CD4-positive, alpha-beta memory T cell (primary cell): ENCODE measurements around the gene STX8. TPM values are rescaled to one million over a fixed set of nuclear protein-coding genes. Genes with fewer than 3 reads are reported as not detected.

Experiments used
- CTCF ChIA-PET: fragments of 350-600 bp; sonication (Branson Sonifier 250); formaldehyde crosslinking; loops from one replicate; lab custom pipeline; 2021; ENCODE audit warnings: inconsistent platforms; ENCODE audit not compliant: partially characterized antibody; lab: Charles Lee
- POLR2A ChIA-PET: fragments of 350-600 bp; sonication (Branson Sonifier 250); formaldehyde crosslinking; loops from one replicate; lab custom pipeline; 2021; ENCODE audit not compliant: partially characterized antibody; lab: Charles Lee
- DNase-seq, 5 donors: peaks; one replicate each; pipeline versions ENCODE4 v3.0.0 to v3.0.0-alpha.2; 2020 to 2022; ENCODE audit warnings: mixed read lengths in 1 of 5
- H3K27ac ChIP-seq: one replicate; pipeline ENCODE4 v1.7.0; 2013; ENCODE audit warnings: low read depth, low read length
- H3K27me3 ChIP-seq: 2 replicates; pipeline ENCODE4 v1.7.0; 2013; ENCODE audit warnings: mild to moderate bottlenecking, low read length, moderate library complexity; ENCODE audit not compliant: insufficient read depth
- H3K36me3 ChIP-seq: 2 replicates; pipeline ENCODE4 v1.7.0; 2013; ENCODE audit warnings: mild to moderate bottlenecking, low read length, moderate library complexity; ENCODE audit not compliant: insufficient read depth
- H3K4me1 ChIP-seq: 2 replicates; pipeline ENCODE4 v1.7.0; 2013; ENCODE audit warnings: mild to moderate bottlenecking, low read length, moderate library complexity; ENCODE audit not compliant: insufficient read depth
- H3K4me3 ChIP-seq, 2 donors: one replicate each; pipeline ENCODE4 v1.7.0; 2013; ENCODE audit warnings: low read length in 2 of 2, mild to moderate bottlenecking in 1 of 2
- H3K9me3 ChIP-seq, 2 donors: one replicate each; pipeline ENCODE4 v1.7.0; 2013; ENCODE audit warnings: low read length in 2 of 2, control low read depth in 1 of 2; ENCODE audit not compliant: control insufficient read depth in 1 of 2
- H3K27ac Mint-ChIP-seq, 7 donors: one replicate each; pipeline ENCODE4 v1.8.0; 2020 to 2021; ENCODE audit warnings: mixed read lengths in 7 of 7, mild to moderate bottlenecking in 6 of 7, inconsistent platforms in 3 of 7, moderate library complexity in 3 of 7
- H3K27me3 Mint-ChIP-seq, 2 donors: one replicate each; pipeline ENCODE4 v1.8.0; 2020 to 2021; ENCODE audit warnings: mixed read lengths in 2 of 2
- H3K36me3 Mint-ChIP-seq, 2 donors: one replicate each; pipeline ENCODE4 v1.8.0; 2020 to 2021; ENCODE audit warnings: mixed read lengths in 2 of 2, inconsistent platforms in 1 of 2, mild to moderate bottlenecking in 1 of 2
- H3K4me1 Mint-ChIP-seq, 4 donors: one replicate each; pipeline ENCODE4 v1.8.0; 2020 to 2021; ENCODE audit warnings: mixed read lengths in 4 of 4, mild to moderate bottlenecking in 1 of 4
- H3K4me3 Mint-ChIP-seq, 8 donors: one replicate each; pipeline ENCODE4 v1.8.0; 2020 to 2021; ENCODE audit warnings: mixed read lengths in 8 of 8, mild to moderate bottlenecking in 7 of 8, moderate library complexity in 6 of 8, inconsistent platforms in 3 of 8
- H3K9me3 Mint-ChIP-seq, 8 donors: one replicate each; pipeline ENCODE4 v1.8.0; 2020 to 2021; ENCODE audit warnings: mixed read lengths in 8 of 8, mild to moderate bottlenecking in 5 of 8, inconsistent platforms in 3 of 8, moderate library complexity in 1 of 8
- intact Hi-C: fragments of 100-400 bp; cut with micrococcal nuclease; formaldehyde crosslinking; loops from one replicate; pipeline ENCODE4 v1.15.1; 2023
- polyA plus RNA-seq, 2 donors: library from polyadenylated mRNA; unstranded; fragments of 300-500 nt; fragmentation: Illumina TruSeq; gene quantifications; one replicate each; pipeline ENCODE4 v1.2.3, GENCODE V29; 2021
- total RNA-seq, 2 experiments: library from RNA; stranded (reverse); gene quantifications; one replicate each; pipeline ENCODE4 v1.2.3, GENCODE V29; 2021

Gene STX8
- total and polyA plus RNA-seq, 4 experiments from 2014 or later, result 54.2 to 206 (median 108) TPM

DNA sequence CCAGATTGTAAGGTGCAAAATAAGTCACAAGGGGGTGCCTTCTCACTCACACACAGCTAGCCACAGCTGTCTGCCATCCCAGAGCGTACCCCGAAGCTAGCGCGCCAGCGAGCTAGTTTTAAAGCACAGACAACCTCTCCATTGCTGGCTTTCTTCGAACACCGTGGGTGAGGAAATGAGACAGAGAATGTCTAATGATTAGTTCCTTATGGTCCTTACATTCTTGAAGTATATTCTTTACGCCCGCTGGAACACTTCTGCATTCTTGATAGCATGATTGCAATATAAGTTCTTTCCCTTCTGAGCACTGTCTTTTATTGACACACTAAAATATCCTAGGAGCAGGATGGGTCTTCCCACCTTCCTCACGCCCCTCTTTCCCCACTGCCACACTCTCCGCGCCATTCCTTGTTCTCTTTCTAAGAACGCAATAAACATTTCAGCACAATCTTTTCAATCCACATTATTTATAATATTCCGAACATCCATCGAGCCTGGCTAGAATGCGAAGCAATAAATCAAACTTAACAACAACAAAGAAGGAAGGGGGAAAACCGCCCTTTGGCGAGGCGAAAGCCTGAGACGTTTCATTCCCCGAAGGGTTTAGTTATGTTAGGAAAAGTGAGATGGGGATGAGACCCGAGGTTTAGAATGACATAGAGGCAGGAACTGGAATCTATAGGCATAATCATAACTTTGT, 303.0 kb downstream of the STX8 start:
- H3K4me3 Mint-ChIP-seq, result peak overlapping the region in 1 of 8 donors; percentile 4
- no peak for DNase-seq
- no peak overlapping the region for H3K27ac ChIP-seq
- POLR2A ChIA-PET, result no interaction called here
- no peaks in the 10 kb centered on the region for H3K9me3 Mint-ChIP-seq
- no peaks in the 10 kb centered on the region for H3K9me3 ChIP-seq
- no peaks in the 10 kb centered on the region for H3K27me3 ChIP-seq
- no peaks in the 10 kb centered on the region for H3K27me3 Mint-ChIP-seq
- CTCF ChIA-PET, result interaction anchor here (1.0 kb wide), 1 partner anchor 249 kb away, joined by 3 read pairs; no protein-coding TSS in a partner anchor
- H3K4me1 ChIP-seq, result no peaks in the 10 kb centered on the region
- no peaks in the 10 kb centered on the region for H3K36me3 ChIP-seq
- H3K4me3 ChIP-seq, result no peak overlapping the region
- H3K4me1 Mint-ChIP-seq, result peaks cover 0 to 9% (median 4%) of the 10 kb centered on the region in 4 donors
- peaks cover 11 to 20% of the 10 kb centered on the region in 2 donors for H3K36me3 Mint-ChIP-seq
- intact Hi-C loops, result no loop called here
- H3K27ac Mint-ChIP-seq, result no peak overlapping the region

DNA sequence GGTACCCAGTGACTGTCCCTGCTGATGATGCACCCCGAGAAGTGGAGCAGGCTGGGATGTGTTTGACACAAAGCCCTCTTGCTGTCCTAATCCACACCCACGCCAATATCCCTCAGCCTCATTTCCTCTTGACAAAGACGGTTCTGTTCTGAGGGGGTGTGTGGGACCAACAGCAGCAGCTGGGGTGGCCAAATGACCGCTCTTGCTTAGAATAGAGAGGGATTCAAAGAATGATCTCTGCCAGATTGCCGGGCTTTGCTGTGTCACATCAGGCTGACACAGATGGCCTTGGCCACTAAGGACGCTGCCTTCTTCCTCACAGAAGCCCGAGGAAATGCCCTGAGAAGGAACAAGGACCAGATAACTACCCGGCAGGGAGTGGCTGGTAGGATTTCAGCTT, 303.6 kb downstream of the STX8 start:
- POLR2A ChIA-PET, result no interaction called here
- no peak overlapping the region for H3K4me3 ChIP-seq

DNA sequence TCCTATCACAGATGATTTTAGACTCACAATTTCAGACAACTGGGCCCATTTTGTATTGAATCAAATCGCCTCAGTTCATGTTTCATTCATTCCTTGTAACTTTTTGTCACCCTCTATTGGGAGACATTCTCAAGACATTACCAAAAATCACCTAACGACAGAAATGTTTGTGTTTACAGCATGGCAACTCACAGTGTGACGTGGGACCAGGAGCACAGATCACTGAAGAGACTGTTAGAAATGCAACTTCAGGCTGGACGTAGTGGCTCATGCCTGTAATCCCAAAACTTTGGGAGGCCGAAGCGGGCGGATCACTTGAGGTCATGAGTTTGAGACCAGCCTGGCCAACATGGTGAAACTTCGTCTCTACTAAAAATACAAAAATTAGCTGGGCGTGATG, 304.7 kb downstream of the STX8 start:
- H3K27ac Mint-ChIP-seq, result no peak overlapping the region
- peaks cover 0 to 6% (median 4%) of the 10 kb centered on the region in 4 donors for H3K4me1 Mint-ChIP-seq
- Histone ChIP-seq H3K27ac (no peak overlapping the region), H3K4me1 (no peaks in the 10 kb centered on the region), H3K27me3 (no peaks in the 10 kb centered on the region), H3K4me3 (no peak overlapping the region), H3K36me3 (no peaks in the 10 kb centered on the region), H3K9me3 (no peaks in the 10 kb centered on the region)
- peaks cover 14 to 16% of the 10 kb centered on the region in 2 donors for H3K36me3 Mint-ChIP-seq
- ChIA-PET CTCF (no interaction called here), POLR2A (no interaction called here)
- H3K4me3 Mint-ChIP-seq, result no peak overlapping the region
- intact Hi-C loops, result no loop called here
- DNase-seq, result no peak
- no peaks in the 10 kb centered on the region for H3K27me3 Mint-ChIP-seq
- no peaks in the 10 kb centered on the region for H3K9me3 Mint-ChIP-seq

More for the DNA sequence above, 303.6 kb downstream of the STX8 start:
- Mint-ChIP-seq H3K36me3 (peaks cover 12 to 14% of the 10 kb centered on the region in 2 donors), H3K27me3 (no peaks in the 10 kb centered on the region), H3K27ac (no peak overlapping the region), H3K4me3 (no peak overlapping the region), H3K9me3 (no peaks in the 10 kb centered on the region), H3K4me1 (peaks cover 0 to 8% (median 4%) of the 10 kb centered on the region in 4 donors)
- Histone ChIP-seq H3K36me3 (no peaks in the 10 kb centered on the region), H3K27me3 (no peaks in the 10 kb centered on the region), H3K4me1 (no peaks in the 10 kb centered on the region), H3K9me3 (no peaks in the 10 kb centered on the region), H3K27ac (no peak overlapping the region)
- intact Hi-C loops, result no loop called here
- CTCF ChIA-PET, result interaction anchor here (1.0 kb wide), 1 partner anchor 250 kb away, joined by 3 read pairs; no protein-coding TSS in a partner anchor
- no peak for DNase-seq

DNA sequence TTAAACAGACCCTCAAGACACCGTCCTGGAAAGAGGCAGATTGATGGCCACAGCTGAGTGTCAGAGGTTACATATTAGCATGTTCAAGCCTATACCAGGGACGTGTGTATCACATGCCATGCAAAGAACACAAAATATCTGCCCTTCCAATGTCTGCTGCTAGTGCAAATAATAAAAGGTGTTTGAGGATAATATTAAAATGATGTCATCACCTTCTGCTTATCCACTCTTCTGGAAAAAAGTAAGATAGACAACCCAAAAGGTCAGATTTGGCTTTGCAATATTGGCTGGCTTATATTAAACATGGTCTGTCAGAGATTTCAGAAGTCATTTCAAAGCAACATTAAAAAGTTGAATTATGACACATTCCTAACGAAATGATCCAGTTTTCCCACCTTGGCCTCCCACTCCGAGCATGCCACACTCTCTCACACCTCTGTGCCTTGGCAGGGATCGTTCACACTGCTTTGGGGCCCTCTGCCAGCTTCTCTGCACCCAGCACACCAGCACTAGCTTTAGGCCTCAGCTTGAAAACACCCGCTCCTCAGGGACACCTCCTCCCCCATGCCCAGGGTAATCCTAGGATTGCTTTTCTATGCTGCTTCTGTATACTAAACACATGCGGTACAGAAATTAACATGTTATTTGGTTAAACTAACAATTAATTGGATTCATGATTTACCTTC, 306.1 kb downstream of the STX8 start:
- Histone ChIP-seq H3K4me1 (no peaks in the 10 kb centered on the region), H3K9me3 (no peaks in the 10 kb centered on the region), H3K27ac (no peak overlapping the region), H3K36me3 (no peaks in the 10 kb centered on the region), H3K27me3 (no peaks in the 10 kb centered on the region), H3K4me3 (no peak overlapping the region)
- Mint-ChIP-seq H3K27ac (no peak overlapping the region), H3K36me3 (peaks cover 14 to 26% of the 10 kb centered on the region in 2 donors), H3K9me3 (no peaks in the 10 kb centered on the region), H3K27me3 (no peaks in the 10 kb centered on the region), H3K4me1 (peaks cover 0 to 2% (median 0%) of the 10 kb centered on the region in 4 donors), H3K4me3 (no peak overlapping the region)
- ChIA-PET CTCF (no interaction called here), POLR2A (no interaction called here)
- no peak for DNase-seq
- intact Hi-C loops, result no loop called here

DNA sequence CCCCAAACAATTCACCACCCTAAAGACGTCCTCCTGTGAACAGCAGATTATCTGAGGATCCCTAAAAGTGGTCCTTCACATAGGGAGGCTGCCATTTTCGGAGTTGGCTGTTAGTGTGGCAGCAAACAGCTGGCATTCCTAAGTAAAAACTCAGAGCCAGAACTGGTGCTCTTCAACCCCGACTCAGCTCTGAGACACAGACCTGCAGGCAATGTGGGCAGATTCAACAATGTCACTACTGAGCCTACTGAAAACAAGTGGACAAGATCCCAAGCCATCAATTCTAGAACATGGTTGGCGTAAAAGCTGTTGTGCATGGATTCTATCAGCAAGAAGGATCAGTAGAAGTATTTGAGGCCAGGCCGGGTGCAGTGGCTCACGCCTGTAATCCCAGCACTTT, 307.1 kb downstream of the STX8 start:
- DNase-seq, result no peak
- Histone ChIP-seq H3K27me3 (no peaks in the 10 kb centered on the region), H3K27ac (no peak overlapping the region), H3K4me3 (no peak overlapping the region), H3K36me3 (no peaks in the 10 kb centered on the region), H3K9me3 (no peaks in the 10 kb centered on the region), H3K4me1 (no peaks in the 10 kb centered on the region)
- POLR2A ChIA-PET, result no interaction called here
- Mint-ChIP-seq H3K27ac (no peak overlapping the region), H3K4me3 (no peak overlapping the region), H3K9me3 (no peaks in the 10 kb centered on the region), H3K4me1 (no peaks in the 10 kb centered on the region), H3K36me3 (peaks cover 16 to 35% of the 10 kb centered on the region in 2 donors), H3K27me3 (no peaks in the 10 kb centered on the region)
- CTCF ChIA-PET, result no interaction called here
- intact Hi-C loops, result no loop called here

DNA sequence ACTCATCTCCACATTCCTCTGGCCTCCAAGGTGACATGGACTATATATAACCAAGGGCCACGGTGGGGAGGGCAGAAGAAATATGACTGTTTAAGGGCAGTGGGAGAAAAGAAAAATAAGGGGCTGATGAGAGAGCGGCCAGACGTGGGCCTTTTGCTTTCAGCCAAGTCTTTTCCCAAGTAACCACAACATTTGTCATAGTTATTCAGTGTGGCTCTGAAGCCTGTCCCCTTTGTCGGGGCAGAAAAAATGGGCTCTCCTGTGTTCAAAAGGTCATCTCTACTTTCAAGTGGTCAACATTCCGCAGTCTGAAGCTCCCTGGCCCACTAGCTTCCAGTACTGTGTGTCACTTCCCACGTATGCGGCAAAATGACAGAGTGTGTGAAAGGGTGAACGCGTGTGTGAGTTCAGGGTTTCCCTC, 308.9 kb downstream of the STX8 start:
- no peaks in the 10 kb centered on the region for H3K9me3 Mint-ChIP-seq
- POLR2A ChIA-PET, result no interaction called here

DNA sequence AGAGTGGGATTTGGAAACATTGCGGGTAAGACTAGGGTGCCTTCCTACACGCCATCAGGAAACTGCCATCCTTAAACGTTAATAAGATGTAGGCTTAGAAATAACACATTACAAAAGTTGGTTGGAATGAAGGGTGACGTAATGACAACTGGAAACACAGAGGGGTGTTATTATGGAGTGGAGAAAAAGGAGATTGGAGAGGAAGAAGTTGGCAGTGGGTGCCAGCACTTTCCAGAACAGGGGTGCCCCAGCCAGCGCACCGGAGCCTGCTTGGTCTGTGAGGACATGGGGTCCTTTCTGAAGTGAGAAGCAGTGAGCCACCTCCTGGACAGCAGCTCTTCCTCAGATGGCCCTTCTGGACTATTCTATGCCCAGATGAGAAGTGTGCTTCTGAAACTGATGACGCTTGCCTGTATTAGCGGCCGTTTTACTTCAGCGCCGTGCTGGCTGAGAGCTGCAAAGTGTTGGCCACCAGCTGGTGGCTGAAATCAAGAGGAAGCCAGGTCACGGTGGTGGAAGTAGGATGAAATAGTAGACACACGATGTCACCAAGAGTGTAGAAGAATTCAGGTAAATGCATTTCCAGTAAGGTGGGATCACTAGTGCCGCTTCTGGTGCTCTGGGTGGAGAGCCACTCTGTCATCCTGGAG, 309.5 kb downstream of the STX8 start:
- no peak for DNase-seq
- CTCF ChIA-PET, result no interaction called here
- no peaks in the 10 kb centered on the region for H3K4me1 Mint-ChIP-seq
- Histone ChIP-seq H3K4me3 (no peak overlapping the region), H3K9me3 (no peaks in the 10 kb centered on the region), H3K27me3 (no peaks in the 10 kb centered on the region), H3K36me3 (no peaks in the 10 kb centered on the region), H3K4me1 (no peaks in the 10 kb centered on the region), H3K27ac (no peak overlapping the region)
- H3K27ac Mint-ChIP-seq, result no peak overlapping the region
- intact Hi-C loops, result no loop called here
- H3K27me3 Mint-ChIP-seq, result no peaks in the 10 kb centered on the region
- peaks cover 11 to 37% of the 10 kb centered on the region in 2 donors for H3K36me3 Mint-ChIP-seq
- no peak overlapping the region for H3K4me3 Mint-ChIP-seq
- POLR2A ChIA-PET, result no interaction called here
- H3K9me3 Mint-ChIP-seq, result no peaks in the 10 kb centered on the region

More for the DNA sequence above, 308.9 kb downstream of the STX8 start:
- H3K36me3 ChIP-seq, result no peaks in the 10 kb centered on the region
- no peaks in the 10 kb centered on the region for H3K4me1 ChIP-seq
- no peaks in the 10 kb centered on the region for H3K27me3 ChIP-seq
- no peaks in the 10 kb centered on the region for H3K9me3 ChIP-seq
- DNase-seq, result no peak
- H3K27ac Mint-ChIP-seq, result peak overlapping the region in 1 of 7 donors; percentile 21
- no peak overlapping the region for H3K4me3 Mint-ChIP-seq
- no peaks in the 10 kb centered on the region for H3K4me1 Mint-ChIP-seq
- no peak overlapping the region for H3K4me3 ChIP-seq
- H3K27me3 Mint-ChIP-seq, result no peaks in the 10 kb centered on the region
- no peak overlapping the region for H3K27ac ChIP-seq
- peaks cover 11 to 37% of the 10 kb centered on the region in 2 donors for H3K36me3 Mint-ChIP-seq
- intact Hi-C loops, result no loop called here
- CTCF ChIA-PET, result no interaction called here
